ENCODE data around the gene AIG1. TPM values are rescaled to one million over a fixed set of nuclear protein-coding genes. Genes with fewer than 3 reads are reported as not detected.

AIG1 gene
- total RNA-seq, 1 donor from 2014 or later: 17.5 TPM

- Mint-ChIP-seq H3K27ac (ENCODE audit: unreplicated experiment) (no peak overlapping the region), H3K27me3 (ENCODE audit: unreplicated experiment) (peaks cover 1% of the 10 kb centered on the region), H3K4me3 (ENCODE audit: unreplicated experiment) (no peak overlapping the region), H3K9me3 (ENCODE audit: unreplicated experiment) (no peaks in the 10 kb centered on the region), H3K36me3 (ENCODE audit: low read depth, unreplicated experiment) (no peaks in the 10 kb centered on the region), H3K4me1 (ENCODE audit: unreplicated experiment) (no peaks in the 10 kb centered on the region)
- TF ChIP-seq CTCF (IDR thresholded peaks at IDR 0.05; ENCODE audit: unreplicated experiment): no peak
- no peak for DNase-seq (ENCODE audit: low spot score)
Observed at GRCh38 chr6:143117108-143117507, 56.4 kb downstream of the AIG1 start.

GRCh38 chr6:143119260-143119659 is 58.6 kb downstream of the AIG1 start:
- no peak for DNase-seq (ENCODE audit: low spot score)
- H3K4me1 Mint-ChIP-seq (ENCODE audit: unreplicated experiment): no peaks in the 10 kb centered on the region
- no peak overlapping the region for H3K4me3 Mint-ChIP-seq (ENCODE audit: unreplicated experiment)
- H3K27ac Mint-ChIP-seq (ENCODE audit: unreplicated experiment): no peak overlapping the region
- no peaks in the 10 kb centered on the region for H3K36me3 Mint-ChIP-seq (ENCODE audit: low read depth, unreplicated experiment)
- H3K9me3 Mint-ChIP-seq (ENCODE audit: unreplicated experiment): no peaks in the 10 kb centered on the region
- H3K27me3 Mint-ChIP-seq (ENCODE audit: unreplicated experiment): peaks cover 1% of the 10 kb centered on the region
- no peak for TF ChIP-seq CTCF (IDR thresholded peaks at IDR 0.05; ENCODE audit: unreplicated experiment)

- H3K4me3 Mint-ChIP-seq (ENCODE audit: unreplicated experiment): no peak overlapping the region
- no peak for DNase-seq (ENCODE audit: low spot score)
- H3K9me3 Mint-ChIP-seq (ENCODE audit: unreplicated experiment): no peaks in the 10 kb centered on the region
- H3K27ac Mint-ChIP-seq (ENCODE audit: unreplicated experiment): no peak overlapping the region
- no peaks in the 10 kb centered on the region for H3K36me3 Mint-ChIP-seq (ENCODE audit: low read depth, unreplicated experiment)
- no peaks in the 10 kb centered on the region for H3K27me3 Mint-ChIP-seq (ENCODE audit: unreplicated experiment)
- H3K4me1 Mint-ChIP-seq (ENCODE audit: unreplicated experiment): no peaks in the 10 kb centered on the region
- TF ChIP-seq CTCF (IDR thresholded peaks at IDR 0.05; ENCODE audit: unreplicated experiment): no peak
Observed at GRCh38 chr6:143123081-143123480, 62.4 kb downstream of the AIG1 start.

- no peak for DNase-seq (ENCODE audit: low spot score)
- Mint-ChIP-seq H3K9me3 (ENCODE audit: unreplicated experiment) (no peaks in the 10 kb centered on the region), H3K27me3 (ENCODE audit: unreplicated experiment) (no peaks in the 10 kb centered on the region), H3K27ac (ENCODE audit: unreplicated experiment) (no peak overlapping the region), H3K4me3 (ENCODE audit: unreplicated experiment) (no peak overlapping the region), H3K4me1 (ENCODE audit: unreplicated experiment) (no peaks in the 10 kb centered on the region), H3K36me3 (ENCODE audit: low read depth, unreplicated experiment) (no peaks in the 10 kb centered on the region)
- TF ChIP-seq CTCF (IDR thresholded peaks at IDR 0.05; ENCODE audit: unreplicated experiment): no peak
Observed at GRCh38 chr6:143123941-143124340, 63.3 kb downstream of the AIG1 start.

GRCh38 chr6:143125455-143125854 is 64.8 kb downstream of the AIG1 start:
- no peaks in the 10 kb centered on the region for H3K27me3 Mint-ChIP-seq (ENCODE audit: unreplicated experiment)
- no peak for DNase-seq (ENCODE audit: low spot score)
- no peaks in the 10 kb centered on the region for H3K36me3 Mint-ChIP-seq (ENCODE audit: low read depth, unreplicated experiment)
- H3K4me1 Mint-ChIP-seq (ENCODE audit: unreplicated experiment): no peaks in the 10 kb centered on the region
- H3K4me3 Mint-ChIP-seq (ENCODE audit: unreplicated experiment): no peak overlapping the region
- H3K9me3 Mint-ChIP-seq (ENCODE audit: unreplicated experiment): no peaks in the 10 kb centered on the region
- H3K27ac Mint-ChIP-seq (ENCODE audit: unreplicated experiment): no peak overlapping the region
- TF ChIP-seq CTCF (IDR thresholded peaks at IDR 0.05; ENCODE audit: unreplicated experiment): no peak

Data from endothelial cell (in vitro differentiated cells).